SIG-M5 treated with dmso at 0.1 percent for 504 hours (cell line): Measurements from ENCODE around the gene PHC2.
A peak's percentile ranks its signal among the peaks of the same experiment; 100 is the strongest.

Source experiments
- DNase-seq: peaks from one replicate; lab custom pipeline; 2025; ENCODE audit not compliant: unreplicated experiment; lab: John Stamatoyannopoulos, UW

The PHC2 gene, protein sequence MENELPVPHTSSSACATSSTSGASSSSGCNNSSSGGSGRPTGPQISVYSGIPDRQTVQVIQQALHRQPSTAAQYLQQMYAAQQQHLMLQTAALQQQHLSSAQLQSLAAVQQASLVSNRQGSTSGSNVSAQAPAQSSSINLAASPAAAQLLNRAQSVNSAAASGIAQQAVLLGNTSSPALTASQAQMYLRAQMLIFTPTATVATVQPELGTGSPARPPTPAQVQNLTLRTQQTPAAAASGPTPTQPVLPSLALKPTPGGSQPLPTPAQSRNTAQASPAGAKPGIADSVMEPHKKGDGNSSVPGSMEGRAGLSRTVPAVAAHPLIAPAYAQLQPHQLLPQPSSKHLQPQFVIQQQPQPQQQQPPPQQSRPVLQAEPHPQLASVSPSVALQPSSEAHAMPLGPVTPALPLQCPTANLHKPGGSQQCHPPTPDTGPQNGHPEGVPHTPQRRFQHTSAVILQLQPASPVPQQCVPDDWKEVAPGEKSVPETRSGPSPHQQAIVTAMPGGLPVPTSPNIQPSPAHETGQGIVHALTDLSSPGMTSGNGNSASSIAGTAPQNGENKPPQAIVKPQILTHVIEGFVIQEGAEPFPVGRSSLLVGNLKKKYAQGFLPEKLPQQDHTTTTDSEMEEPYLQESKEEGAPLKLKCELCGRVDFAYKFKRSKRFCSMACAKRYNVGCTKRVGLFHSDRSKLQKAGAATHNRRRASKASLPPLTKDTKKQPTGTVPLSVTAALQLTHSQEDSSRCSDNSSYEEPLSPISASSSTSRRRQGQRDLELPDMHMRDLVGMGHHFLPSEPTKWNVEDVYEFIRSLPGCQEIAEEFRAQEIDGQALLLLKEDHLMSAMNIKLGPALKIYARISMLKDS

DNA sequence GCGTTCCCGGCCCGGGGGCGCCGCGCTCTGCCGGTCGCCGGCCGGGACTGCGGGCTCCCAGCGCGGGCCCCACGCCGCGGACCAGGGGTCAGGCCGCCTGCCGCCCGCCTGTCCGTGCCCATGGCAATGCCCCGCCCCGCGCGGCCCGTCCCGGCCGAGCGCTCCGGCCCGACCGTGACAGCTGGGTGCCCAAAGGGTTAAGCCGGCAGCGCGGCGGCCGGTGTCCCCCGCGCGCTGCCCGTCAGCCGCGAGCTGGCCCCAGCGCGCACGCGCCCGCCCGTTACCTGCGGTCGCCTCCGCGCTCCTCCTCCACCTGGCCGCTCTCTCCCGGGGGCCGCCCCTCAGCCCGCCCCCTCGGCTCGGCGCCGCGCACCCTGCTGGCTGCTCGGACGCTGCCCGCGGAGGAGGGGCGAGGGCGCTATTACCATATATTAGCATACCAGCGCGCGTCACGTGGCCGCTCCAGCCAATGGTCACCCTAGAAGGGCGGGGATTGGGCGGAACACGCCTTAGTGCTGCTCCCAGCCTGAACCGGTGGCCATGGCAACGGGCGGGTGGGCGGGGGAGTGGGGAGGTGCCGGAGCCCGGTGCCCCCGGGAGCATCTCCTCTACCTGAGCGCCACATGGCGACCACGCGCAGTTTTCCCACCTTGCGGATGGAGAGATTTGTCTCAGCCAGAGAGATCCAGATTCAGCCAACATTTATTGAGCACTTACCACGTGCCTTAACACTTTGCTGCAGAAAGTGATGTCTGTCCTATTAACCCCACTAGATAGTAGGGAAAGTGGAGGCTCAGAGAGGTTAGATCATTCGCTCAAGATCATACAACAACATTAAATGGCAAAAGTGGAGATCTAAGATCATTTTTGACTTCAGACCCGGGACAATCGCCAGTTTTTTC lies at the start of gene PHC2:
TSS of gene PHC2 (minus strand) at position 404 of the 902 bp plus-strand sequence. CDS start 55,556 bp downstream, outside the sequence.
- peak; percentile 86 for DNase-seq

DNA sequence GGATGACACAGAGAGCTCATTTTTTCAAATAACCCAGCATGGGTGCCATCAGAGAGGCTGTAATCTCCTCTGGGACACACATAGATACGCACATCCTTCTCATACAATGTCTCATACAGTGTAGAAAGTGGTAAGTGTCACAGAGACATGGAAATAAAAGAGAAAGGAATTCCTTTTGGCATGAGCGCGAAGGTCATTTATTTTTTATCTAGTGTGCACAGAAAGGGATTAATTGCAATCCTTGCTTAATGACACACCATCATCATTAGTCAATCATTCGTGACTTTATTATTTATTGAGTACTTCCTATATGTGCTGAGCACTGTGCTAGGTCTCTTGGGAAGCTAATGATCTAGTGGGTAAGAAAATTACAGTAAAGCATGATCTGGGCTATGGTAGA lies 46.6 kb upstream of the PHC2 start:
- no peak for DNase-seq

DNA sequence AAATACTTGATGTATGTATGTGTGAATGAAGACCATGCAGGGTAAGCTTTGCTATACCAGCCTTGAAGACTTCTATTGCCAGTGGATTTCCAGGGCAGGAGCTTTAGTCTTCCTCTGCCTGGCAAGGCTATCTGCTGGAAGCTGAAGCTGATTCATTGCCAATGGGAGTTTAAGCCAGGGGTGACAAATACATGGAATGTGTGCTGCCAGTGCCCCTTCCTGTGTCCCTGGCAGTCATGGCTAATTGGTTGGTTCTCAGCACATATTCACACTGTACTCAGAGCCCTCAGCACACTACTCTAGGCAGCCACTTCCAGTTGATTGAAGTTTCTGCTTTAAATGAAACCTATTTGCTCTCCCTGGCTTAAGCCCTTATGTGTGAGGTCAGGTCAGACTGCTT lies 43.0 kb upstream of the PHC2 start:
- no peak for DNase-seq

DNA sequence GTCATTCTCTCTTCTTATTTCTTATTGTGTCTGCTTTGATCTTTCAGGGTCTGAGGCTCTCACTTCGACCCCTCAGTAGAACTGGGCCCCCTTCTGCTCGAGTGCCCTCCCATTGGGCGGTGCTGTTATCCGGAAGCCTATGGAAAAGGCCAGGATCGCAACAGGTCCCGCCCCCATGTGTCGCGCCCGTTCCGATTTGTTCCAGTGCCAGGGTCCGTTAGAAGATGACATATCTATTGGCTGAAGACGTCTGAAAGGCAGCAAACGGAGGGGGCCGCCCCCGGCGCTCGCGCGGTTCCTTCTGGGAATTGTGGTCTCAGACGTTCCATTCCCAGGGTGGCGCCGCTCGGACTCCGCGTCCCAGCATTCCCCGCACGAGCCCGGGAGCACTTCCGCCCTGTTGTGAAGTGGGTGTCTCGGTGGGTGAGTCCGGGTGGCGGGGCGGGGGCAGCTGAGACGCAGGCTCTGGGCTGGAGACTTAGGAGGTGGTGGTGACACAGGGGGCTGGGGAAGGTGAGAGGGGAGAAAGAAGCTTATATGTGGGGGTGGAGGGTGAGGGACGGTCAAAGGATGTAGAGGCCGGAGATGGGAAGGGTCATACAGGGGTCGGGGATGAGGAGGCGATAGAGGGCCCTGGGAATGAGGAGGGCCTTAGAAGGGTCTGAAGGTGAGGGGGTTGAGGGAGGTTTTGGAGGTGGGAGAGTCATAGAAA lies 41.5 kb upstream of the PHC2 start, which contains the start of gene ZSCAN20:
TSS of gene ZSCAN20 (plus strand) at position 377 of the 712 bp plus-strand sequence. CDS start 6,644 bp downstream, outside the sequence.
- DNase-seq, result peak; percentile 98

DNA sequence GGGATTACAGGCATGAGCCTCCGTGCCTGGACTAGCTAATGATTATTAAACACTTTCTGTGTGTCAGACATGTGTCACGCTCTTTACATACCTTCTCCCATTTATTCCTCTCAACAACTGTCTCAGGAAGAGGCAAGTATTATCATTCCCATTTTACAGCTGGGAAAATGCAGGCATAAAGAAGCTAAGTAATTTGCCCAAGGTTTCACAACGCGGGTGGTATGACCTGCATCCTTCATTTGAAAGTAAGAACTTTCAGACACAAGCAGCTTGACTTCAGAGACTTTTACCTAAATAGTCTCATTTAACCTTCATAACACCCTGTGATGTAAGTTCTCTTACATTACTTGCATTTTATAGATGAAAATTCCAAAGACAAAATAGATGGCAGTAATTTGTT lies 40.5 kb upstream of the PHC2 start:
- no peak for DNase-seq

DNA sequence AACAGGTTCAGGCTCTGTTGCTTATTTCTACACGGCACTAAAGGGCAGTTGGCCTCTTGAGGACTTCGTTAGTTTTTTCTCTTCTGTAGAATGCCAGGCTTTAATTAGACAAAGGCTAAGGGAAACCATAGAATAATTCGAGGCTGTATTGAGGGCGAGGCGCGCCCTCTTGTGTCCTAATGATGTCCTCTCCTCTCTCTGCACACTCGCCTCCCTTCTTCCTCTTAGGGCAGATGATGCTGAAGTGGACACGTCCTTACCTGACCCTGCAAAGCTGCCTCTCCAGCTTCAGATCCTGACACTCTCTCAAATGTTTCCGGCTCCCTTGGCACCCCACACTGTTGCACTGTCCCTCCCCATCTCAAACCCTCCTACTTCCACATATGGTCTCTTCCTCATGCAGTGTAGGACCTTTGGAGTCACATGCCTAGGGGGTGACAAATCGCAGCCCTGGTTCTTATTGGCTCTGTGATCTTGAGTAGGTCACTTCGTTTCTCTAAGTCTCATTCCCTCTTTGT lies 39.7 kb upstream of the PHC2 start:
- DNase-seq, result peak; percentile 74

DNA sequence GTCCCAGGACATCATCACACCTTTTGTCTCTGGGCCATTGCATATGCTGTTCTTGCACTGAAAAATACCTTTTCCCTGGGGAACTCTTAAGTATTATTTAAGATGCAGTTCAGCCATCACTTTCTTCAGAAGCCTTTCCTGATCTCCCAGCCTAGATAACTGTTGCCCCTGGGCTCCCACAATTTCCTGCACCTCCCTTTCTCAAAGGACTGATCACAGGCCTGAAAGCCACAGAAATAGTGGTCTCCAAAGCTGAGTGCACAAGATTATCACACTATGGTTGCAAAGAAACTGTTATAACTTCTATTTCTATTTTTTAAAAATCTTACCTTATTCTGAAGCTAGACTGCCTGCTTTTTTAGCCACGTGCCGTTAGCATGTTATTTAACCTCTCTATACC lies 38.8 kb upstream of the PHC2 start:
- no peak for DNase-seq

DNA sequence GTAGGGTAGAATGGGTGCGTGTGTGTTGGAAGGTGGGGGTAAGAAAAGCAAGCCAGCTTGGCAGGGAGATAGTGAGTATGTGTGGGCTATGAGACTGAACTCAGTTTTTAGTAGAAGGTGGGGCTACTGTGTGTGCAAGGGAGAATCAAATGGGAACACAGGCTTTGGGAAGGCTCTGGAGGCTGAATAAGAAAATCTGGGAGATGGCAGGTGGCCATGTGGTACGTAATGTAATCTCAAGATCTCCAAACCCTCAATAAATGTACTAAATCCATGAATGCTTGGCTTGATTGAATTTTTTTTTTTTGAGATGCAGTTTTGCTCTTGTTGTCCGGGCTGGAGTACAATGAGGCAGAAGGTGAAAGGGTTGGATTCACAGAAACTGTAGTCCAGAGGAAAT lies 38.1 kb upstream of the PHC2 start:
- no peak for DNase-seq

DNA sequence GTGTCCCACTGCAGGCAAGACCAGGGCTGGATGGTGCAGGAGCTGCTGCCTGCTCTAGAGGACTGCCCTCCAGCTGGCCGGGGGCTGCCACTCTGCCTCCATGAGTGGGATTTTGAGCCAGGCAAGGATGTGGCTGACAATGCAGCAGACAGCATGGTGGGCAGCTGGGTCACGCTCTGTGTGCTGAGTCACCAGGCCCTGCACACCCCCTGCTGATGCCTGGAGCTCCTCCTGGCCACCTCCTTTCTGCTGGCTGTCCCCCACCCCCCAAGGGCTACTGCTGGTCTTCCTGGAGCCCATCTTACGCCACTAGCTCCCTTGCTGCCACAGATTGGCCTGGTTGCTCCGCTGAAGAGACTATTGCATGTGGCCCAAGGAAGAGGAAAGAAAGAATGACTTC lies 37.6 kb upstream of the PHC2 start:
- DNase-seq, result no peak

DNA sequence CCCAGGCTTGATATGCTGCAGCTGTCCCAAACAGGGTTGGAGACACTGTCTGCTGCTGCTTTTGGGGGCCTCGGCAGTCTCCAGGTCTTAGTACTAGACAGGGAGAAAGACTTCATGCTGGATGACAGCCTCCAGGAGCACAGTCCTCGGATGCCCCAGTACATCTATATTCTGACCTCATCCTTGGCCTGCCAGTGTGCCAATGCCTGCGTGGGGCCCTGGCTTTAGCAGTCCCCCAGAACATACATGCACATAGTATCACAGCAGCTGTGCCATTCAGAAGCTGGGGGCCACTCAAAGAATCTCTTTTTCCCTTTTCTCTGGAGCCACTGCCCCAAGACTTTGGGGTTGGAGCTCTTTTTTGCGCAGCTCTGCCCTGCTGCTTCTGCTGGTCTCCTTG lies 37.1 kb upstream of the PHC2 start:
- no peak for DNase-seq

DNA sequence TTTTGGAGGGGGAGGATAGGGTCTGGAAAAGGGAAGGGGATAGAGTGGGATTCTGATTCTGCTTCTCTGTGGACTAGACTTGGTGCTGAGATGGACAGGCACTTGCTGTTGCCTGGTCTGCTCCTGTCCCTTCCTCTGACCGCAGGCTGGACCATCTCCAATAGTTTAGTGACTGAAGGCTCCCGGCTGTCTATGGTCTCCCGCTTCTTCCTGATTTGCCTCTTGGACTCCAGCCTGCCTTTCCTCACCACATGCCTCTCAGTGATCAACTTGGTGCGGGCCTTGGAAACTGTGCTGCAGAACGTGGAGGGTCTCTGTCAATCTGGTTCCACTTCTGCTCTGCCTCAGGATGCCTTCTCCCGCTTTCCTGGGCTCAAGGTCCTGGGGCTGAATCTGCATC lies 35.3 kb upstream of the PHC2 start:
- no peak for DNase-seq

DNA sequence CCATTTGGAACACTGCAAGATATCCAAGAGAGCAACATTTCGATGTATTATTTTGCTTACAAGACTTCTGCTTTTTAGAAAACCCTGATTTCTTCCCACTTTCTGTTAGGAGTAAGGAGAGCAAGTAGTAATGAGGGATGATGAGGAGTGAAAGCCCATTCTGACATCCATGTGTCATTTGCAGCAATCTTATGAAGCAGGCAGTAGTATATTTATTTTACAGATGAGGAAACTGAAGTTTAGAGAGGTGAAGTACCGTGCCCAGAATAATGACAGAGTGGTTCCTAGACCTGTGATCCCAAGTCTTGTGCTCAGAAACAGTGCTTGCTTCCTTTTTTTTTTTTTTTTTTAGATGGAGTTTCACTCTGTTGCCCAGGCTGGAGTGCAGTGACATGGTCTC lies 34.4 kb upstream of the PHC2 start:
- no peak for DNase-seq

DNA sequence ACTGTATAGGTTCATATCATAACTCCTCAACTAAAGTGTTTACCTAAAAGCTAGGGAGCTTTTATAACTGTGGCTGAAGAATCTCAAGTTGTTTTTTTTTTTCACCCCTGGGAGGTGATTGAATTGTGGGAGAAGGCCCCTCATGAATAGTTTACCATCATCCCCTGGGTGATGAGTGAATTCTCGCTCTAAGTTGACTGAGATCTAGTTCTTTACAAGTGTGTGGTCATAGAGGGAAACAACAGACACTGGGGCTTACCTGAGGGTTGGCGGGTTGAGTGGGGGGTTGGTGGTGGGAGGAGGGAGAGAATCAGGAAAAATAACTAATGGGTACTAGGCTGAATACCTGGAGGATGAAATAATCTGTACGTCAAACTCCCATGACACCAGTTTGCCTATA lies 33.7 kb upstream of the PHC2 start:
- DNase-seq, result no peak

DNA sequence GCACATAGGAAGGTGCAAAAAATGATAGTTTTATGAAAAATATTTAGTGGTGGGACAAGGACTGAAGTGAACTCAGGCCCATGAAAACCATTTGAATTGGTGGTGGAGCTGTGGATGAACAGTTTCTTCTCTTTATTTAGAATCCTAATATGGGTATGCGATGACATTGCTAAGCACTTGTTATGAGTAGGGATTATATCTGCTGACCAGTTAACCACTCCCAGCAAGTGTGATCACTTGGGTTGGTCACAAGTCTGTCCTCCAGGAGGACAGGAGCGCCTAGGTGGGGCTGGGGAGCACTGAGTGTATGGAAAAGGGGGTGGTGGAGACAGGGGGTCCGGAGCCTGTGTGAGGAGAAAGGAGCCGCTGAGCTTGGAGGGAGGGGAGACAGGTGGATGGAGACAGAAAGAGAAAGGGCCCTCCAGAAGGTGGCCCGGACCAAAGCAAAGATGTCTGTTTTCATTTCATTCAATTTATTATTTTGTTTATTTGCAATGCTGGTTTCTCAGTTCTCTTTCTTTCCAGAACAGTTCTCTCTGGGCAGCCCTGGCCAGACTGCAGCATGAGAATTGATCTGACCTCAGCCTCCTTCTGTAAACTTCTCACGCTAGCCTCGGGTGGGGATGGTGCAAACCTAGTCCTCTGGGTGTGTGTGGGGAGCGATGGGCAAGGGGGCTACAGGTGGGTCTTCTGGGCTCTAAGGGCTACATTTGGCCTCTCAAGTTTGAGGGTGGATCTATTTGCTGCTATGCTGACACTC lies 31.7 kb upstream of the PHC2 start:
- DNase-seq, result no peak

DNA sequence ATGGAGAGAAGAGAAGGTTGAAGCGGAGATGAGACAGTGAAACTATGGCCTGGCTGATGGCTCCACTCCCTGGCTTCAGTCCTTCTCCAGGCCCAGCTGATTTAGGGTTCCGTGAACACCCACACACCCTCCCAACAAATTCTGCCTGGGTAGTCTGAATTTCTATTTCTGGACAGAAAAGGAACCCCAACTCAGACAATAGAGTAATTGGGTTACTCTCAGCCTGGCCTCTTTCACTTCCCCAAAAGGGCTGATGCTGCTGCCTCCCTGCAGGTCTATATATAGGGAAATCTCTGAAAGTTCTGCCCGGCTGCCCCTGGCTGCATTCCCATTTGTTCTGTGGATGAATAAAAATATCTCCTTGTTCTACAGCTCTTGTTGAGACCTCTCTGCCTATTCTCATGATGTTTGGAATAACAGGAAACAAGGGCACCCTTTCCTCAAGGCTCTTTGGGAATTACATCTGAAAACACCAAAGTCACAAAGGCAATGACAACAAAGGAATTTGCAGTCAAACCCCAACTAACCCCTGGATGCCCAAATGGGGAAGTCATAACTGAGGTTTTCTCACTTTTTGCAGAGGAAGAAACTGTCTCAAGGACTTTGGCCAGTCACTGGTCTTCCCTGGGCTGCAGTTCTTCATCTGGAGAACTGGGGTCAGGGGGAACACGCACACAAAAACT lies 30.2 kb upstream of the PHC2 start:
- DNase-seq, result peak; percentile 57

DNA sequence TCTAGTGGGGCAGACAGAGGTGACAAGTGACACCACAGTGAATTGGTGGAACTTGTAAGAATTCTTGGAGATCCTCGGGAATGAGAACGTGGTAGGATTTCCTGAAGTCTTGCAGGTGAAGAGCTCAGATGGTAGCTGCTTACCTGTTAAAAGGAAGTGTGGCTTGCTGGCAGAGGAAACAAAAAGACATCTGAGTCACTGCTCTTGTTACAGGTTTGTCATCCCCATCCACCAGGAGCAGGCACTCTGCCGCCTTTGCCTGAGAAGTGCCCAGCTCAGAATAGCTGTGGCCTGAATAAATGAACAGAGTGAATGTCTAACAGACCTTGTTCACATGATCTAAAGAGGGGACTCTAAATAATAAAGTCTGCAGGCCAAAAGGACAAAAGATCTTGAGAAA lies 29.2 kb upstream of the PHC2 start:
- DNase-seq, result no peak

DNA sequence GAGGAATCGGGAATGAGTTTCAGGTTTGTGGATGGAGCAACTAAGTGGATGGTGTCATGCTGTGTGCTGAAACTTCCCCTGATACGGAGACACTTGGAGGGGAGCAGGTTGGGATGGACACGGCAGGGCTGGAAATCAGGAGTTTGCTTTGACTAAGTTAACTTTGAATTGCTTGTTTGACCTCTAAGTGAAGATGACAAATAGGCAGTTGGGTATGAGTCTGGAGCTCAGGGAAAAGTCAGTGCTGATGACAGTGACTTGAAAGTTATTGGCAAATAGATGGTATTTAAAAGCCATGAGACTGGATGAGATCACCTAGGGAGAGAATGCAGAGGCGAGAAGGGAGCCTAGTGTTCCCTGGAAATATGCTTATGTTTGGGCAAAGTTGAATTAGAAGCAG lies 28.8 kb upstream of the PHC2 start:
- no peak for DNase-seq

DNA sequence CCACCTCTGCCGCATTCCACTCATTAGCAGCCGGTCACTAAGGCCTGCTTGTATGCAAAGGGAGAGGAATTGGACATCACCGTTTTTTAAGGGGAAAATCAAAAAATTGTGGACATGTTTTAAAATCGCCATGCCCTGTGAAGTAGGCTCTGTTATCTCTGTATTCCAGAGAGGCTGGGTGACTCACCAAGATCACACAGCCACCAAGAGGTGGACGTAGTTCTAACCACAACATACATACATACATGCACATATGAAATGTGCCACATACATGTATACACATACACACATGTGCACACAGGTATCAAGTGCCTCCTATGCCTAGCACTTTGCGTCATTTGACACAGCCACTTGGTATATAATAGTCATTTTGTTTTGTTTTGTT lies 25.6 kb upstream of the PHC2 start:
- no peak for DNase-seq
